ENCODE measurements around the gene LINC00305.
A peak's percentile ranks its signal among the peaks of the same experiment; 100 is the strongest.

Gene LINC00305

DNA sequence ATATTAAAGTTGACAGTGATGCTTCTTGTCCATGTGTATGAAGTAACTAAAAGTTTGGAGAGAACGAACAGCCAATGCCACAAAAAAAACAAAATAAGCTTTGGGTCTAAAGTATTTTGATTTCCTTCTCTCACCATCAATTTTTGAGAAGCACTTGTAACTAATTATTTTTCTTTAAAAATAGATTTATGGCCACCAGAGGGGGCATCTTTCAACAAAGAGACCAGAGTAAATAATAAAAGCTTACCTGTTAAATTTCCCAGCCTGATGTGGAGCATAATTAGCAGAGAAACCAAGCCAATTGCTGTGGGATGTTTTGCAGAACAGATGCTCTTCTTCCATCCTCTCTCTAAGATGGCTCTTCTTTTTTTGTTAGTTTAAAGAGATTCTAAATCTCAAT is 29.0 kb downstream of the LINC00305 start:
- DNase-seq (ENCODE audit: low spot score): no peak
- Histone ChIP-seq H3K36me3 (ENCODE audit: low read depth) (no peaks in the 10 kb centered on the region), H3K27me3 (ENCODE audit: insufficient read depth, poor library complexity, severe bottlenecking) (peaks cover 9% of the 10 kb centered on the region), H3K4me1 (ENCODE audit: insufficient read depth, poor library complexity, severe bottlenecking) (no peaks in the 10 kb centered on the region), H3K9me3 (ENCODE audit: severe bottlenecking) (no peaks in the 10 kb centered on the region), H3K27ac (ENCODE audit: poor library complexity, severe bottlenecking) (no peak overlapping the region), H3K4me3 (ENCODE audit: severe bottlenecking) (no peak overlapping the region)
- TF ChIP-seq, protein P1, sequence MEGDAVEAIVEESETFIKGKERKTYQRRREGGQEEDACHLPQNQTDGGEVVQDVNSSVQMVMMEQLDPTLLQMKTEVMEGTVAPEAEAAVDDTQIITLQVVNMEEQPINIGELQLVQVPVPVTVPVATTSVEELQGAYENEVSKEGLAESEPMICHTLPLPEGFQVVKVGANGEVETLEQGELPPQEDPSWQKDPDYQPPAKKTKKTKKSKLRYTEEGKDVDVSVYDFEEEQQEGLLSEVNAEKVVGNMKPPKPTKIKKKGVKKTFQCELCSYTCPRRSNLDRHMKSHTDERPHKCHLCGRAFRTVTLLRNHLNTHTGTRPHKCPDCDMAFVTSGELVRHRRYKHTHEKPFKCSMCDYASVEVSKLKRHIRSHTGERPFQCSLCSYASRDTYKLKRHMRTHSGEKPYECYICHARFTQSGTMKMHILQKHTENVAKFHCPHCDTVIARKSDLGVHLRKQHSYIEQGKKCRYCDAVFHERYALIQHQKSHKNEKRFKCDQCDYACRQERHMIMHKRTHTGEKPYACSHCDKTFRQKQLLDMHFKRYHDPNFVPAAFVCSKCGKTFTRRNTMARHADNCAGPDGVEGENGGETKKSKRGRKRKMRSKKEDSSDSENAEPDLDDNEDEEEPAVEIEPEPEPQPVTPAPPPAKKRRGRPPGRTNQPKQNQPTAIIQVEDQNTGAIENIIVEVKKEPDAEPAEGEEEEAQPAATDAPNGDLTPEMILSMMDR (IDR thresholded peaks at IDR 0.05; ENCODE audit: poor library complexity, severe bottlenecking): peak; percentile 52
- no peak for ATAC-seq (ENCODE audit: low read depth)

DNA sequence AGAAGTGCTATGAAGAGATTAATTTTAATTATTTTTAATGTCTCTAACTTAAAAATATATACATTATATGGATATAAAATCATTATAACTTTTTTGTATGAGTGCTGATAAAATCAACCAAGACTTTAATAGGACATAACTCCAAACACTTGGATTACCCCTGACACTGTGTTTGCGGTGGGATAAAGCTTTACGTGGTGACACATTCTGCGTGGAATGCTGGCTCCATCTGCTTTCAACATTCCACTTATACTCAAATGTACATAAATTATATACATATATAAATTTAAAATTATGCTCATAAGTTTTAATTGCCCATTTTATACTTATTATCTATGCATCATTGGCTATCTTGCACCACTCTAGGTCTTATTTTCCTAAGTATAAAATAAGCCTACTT is 30.5 kb downstream of the LINC00305 start:
- no peak overlapping the region for H3K27ac ChIP-seq (ENCODE audit: poor library complexity, severe bottlenecking)
- TF ChIP-seq, protein P1 (IDR thresholded peaks at IDR 0.05; ENCODE audit: poor library complexity, severe bottlenecking): no peak
- H3K4me1 ChIP-seq (ENCODE audit: insufficient read depth, poor library complexity, severe bottlenecking): no peaks in the 10 kb centered on the region
- no peak overlapping the region for H3K4me3 ChIP-seq (ENCODE audit: severe bottlenecking)
- peaks cover 9% of the 10 kb centered on the region for H3K27me3 ChIP-seq (ENCODE audit: insufficient read depth, poor library complexity, severe bottlenecking)
- ATAC-seq (ENCODE audit: low read depth): no peak
- no peaks in the 10 kb centered on the region for H3K36me3 ChIP-seq (ENCODE audit: low read depth)
- no peak for DNase-seq (ENCODE audit: low spot score)
- H3K9me3 ChIP-seq (ENCODE audit: severe bottlenecking): no peaks in the 10 kb centered on the region

DNA sequence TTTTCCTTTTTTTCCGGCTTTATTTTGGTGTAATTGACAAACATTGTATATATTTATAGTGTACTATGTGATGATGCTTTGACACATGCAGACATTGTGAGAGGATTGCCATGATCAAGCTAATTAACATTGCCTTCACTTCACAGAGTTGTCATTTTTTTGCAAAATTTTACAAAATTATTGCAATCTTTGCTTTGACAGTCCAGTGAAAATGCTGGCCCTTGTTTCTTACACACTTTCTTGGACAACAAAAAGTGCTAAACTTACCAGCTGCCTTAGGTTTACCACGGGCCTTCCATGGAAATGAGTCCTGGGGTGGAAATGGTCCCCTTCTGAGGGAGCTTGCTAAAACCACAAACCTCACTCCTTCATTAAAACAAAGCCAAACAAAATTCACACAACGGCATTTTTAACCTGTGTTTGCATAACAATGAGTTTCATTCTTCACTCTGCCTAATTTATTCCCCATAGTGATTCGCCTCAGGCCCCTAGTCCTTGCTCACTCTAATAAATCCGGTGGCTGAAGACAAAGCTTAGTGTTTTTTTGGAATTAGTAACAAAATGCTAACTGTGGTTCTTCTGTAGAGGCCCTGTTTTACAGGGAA is 32.2 kb downstream of the LINC00305 start:
- ATAC-seq (ENCODE audit: low read depth): no peak
- H3K27me3 ChIP-seq (ENCODE audit: insufficient read depth, poor library complexity, severe bottlenecking): peaks cover 9% of the 10 kb centered on the region
- H3K4me1 ChIP-seq (ENCODE audit: insufficient read depth, poor library complexity, severe bottlenecking): no peaks in the 10 kb centered on the region
- H3K9me3 ChIP-seq (ENCODE audit: severe bottlenecking): no peaks in the 10 kb centered on the region
- H3K27ac ChIP-seq (ENCODE audit: poor library complexity, severe bottlenecking): no peak overlapping the region
- H3K4me3 ChIP-seq (ENCODE audit: severe bottlenecking): no peak overlapping the region
- DNase-seq (ENCODE audit: low spot score): no peak
- TF ChIP-seq, protein P1 (IDR thresholded peaks at IDR 0.05; ENCODE audit: poor library complexity, severe bottlenecking): no peak
- no peaks in the 10 kb centered on the region for H3K36me3 ChIP-seq (ENCODE audit: low read depth)

DNA sequence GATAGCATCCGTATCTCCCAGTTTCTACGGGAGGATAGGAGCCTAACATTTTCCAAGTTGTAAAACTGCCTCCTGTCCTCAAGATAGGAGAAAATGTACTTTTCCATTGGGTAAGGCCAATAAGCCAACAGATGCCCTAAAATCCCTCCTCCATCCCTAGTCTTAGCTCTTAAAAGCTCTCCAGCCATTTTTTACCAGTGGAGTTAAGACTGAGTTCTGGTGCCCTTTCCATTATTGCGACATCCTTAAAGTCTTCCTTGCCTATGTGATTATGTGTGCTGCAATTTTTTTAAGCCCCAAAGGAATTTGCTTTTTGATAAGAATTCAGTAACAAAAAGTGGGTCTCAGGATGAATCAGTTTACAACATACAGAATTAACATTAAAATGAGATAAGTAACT is 33.0 kb downstream of the LINC00305 start:
- Histone ChIP-seq H3K27me3 (ENCODE audit: insufficient read depth, poor library complexity, severe bottlenecking) (peaks cover 9% of the 10 kb centered on the region), H3K27ac (ENCODE audit: poor library complexity, severe bottlenecking) (no peak overlapping the region), H3K4me3 (ENCODE audit: severe bottlenecking) (no peak overlapping the region), H3K4me1 (ENCODE audit: insufficient read depth, poor library complexity, severe bottlenecking) (no peaks in the 10 kb centered on the region), H3K36me3 (ENCODE audit: low read depth) (no peaks in the 10 kb centered on the region), H3K9me3 (ENCODE audit: severe bottlenecking) (no peaks in the 10 kb centered on the region)
- DNase-seq (ENCODE audit: low spot score) (no peak), ATAC-seq (ENCODE audit: low read depth) (no peak)
- TF ChIP-seq, protein P1 (IDR thresholded peaks at IDR 0.05; ENCODE audit: poor library complexity, severe bottlenecking): no peak

DNA sequence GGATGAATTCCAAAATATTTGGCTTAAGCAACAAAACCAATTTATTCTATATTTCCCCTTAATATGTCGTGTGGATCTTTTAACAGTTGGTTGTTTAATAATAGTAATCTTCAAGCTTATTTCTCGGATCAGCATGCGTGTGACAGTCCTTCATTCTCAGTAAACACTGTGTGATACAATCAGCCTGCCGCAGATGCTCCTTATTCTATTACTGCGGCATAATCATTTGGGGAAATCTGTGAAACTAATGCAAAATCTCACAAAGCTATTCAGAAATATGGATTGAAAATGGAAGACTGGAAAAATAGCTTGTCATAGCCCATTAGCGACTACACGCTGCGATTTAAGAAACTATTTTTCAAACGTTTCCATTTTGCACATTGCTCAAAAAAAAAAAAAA is 36.9 kb downstream of the LINC00305 start:
- no peak for DNase-seq (ENCODE audit: low spot score)
- TF ChIP-seq, protein P1 (IDR thresholded peaks at IDR 0.05; ENCODE audit: poor library complexity, severe bottlenecking): no peak
- no peak for ATAC-seq (ENCODE audit: low read depth)
- Histone ChIP-seq H3K4me3 (ENCODE audit: severe bottlenecking) (no peak overlapping the region), H3K9me3 (ENCODE audit: severe bottlenecking) (no peaks in the 10 kb centered on the region), H3K27ac (ENCODE audit: poor library complexity, severe bottlenecking) (no peak overlapping the region), H3K27me3 (ENCODE audit: insufficient read depth, poor library complexity, severe bottlenecking) (peaks cover 3% of the 10 kb centered on the region), H3K36me3 (ENCODE audit: low read depth) (no peaks in the 10 kb centered on the region), H3K4me1 (ENCODE audit: insufficient read depth, poor library complexity, severe bottlenecking) (no peaks in the 10 kb centered on the region)

Data from RWPE2 (cell line).